IPS-20b (cell line): ENCODE data around the gene ULK4.

Source experiments
- H3K27ac ChIP-seq: one replicate; pipeline ENCODE4 v1.5.1; 2013; ENCODE audit warnings: low read length
- H3K27me3 ChIP-seq: 2 replicates; pipeline ENCODE4 v1.6.1; 2013; ENCODE audit warnings: mild to moderate bottlenecking, low read length, inconsistent platforms; ENCODE audit not compliant: insufficient read depth
- H3K36me3 ChIP-seq: 2 replicates; pipeline ENCODE4 v1.6.1; 2013; ENCODE audit warnings: low read depth, mild to moderate bottlenecking, inconsistent platforms, low read length, moderate library complexity; ENCODE audit not compliant: insufficient read depth
- H3K4me1 ChIP-seq: 2 replicates; pipeline ENCODE4 v1.6.1; 2013; ENCODE audit warnings: mild to moderate bottlenecking, control low read depth, inconsistent platforms, low read length, moderate library complexity; ENCODE audit not compliant: insufficient read depth
- H3K4me3 ChIP-seq: 2 replicates; pipeline ENCODE4 v1.5.1; 2013; ENCODE audit warnings: mild to moderate bottlenecking, low read length, inconsistent platforms
- H3K9ac ChIP-seq: 2 replicates; pipeline ENCODE4 v1.6.1; 2013; ENCODE audit warnings: low read depth, mild to moderate bottlenecking, inconsistent platforms, low read length, moderate library complexity
- H3K9me3 ChIP-seq: 2 replicates; pipeline ENCODE4 v1.6.1; 2013; ENCODE audit warnings: mild to moderate bottlenecking, low read depth, low read length, inconsistent platforms; ENCODE audit not compliant: insufficient read depth

ULK4 gene

DNA sequence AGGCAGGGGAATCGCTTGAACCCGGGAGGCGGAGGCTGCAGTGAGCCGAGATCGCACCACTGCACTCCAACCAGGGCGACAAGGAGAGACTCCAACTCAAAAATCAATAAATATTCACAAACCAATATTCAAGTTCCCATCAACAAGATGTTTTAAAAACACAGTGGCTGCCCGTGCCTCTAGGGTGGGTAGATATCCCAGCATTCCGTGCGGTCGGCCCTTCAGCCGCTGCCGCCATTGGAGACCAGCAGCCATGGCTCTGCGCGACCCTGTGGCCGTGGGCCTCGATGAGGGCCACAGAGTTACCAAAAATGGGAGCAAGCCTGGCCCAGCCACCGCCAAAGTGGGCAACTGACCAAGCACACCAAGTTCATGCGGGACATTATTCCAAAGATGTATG lies 6.7 kb downstream of the ULK4 start:
- Histone ChIP-seq H3K9ac (no peak overlapping the region), H3K4me3 (no peak overlapping the region), H3K27ac (no peak overlapping the region), H3K36me3 (0 out of 2 replicates have a peak, but pooled peaks cover 6% of the 10 kb centered on the region), H3K9me3 (no peaks in the 10 kb centered on the region), H3K4me1 (no peaks in the 10 kb centered on the region), H3K27me3 (no peaks in the 10 kb centered on the region)

DNA sequence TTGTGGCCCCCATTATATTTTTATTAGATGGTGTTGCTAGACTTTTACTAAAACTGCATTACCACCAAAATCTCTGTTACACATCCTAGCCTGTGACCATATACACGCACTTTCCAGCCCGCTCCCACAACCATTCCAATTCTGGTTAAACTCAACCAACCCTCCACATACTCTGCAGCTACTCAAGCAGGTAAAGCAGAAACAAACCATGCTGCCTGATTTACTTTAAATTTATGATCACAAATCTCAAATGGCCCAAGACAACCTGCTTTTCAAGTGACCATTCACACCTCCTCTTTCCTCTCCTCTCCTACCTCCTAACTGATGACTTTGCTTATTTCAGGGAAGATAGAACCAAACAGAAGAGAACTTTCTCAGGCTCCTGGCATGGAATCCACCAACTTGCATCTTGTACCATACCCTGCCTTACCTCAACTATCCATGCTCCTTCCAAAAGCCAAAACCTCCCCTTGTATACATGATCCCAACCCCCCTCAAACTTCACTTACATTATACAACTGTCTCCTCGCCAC lies 18.5 kb downstream of the ULK4 start:
- H3K9me3 ChIP-seq, result peaks cover 8% of the 10 kb centered on the region
- no peak overlapping the region for H3K27ac ChIP-seq
- no peaks in the 10 kb centered on the region for H3K27me3 ChIP-seq
- H3K9ac ChIP-seq, result no peak overlapping the region
- H3K36me3 ChIP-seq, result no peaks in the 10 kb centered on the region
- H3K4me1 ChIP-seq, result no peaks in the 10 kb centered on the region; the same call in 1 of the 2 replicates
- H3K4me3 ChIP-seq, result no peak overlapping the region

DNA sequence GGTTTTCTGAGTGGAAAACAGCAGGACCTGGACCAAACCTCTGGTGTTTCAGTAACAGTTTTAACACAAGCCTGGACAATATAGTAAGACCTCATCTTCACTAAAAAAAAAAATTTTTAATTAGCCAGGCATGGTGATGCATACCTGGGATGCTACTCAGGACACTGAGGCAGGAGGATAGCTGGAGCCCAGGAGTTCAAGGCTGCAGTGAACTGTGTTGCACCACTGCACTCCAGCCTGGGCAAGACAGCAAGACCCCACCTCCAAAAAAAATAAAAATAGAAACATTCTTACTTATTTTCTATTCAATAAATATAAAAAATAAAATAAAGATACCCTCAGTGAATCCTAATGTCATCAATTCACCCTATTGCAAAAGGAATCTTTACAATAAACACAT lies 21.5 kb downstream of the ULK4 start:
- H3K27ac ChIP-seq, result no peak overlapping the region
- no peaks in the 10 kb centered on the region for H3K27me3 ChIP-seq
- no peak overlapping the region for H3K9ac ChIP-seq
- no peaks in the 10 kb centered on the region for H3K36me3 ChIP-seq
- H3K4me3 ChIP-seq, result no peak overlapping the region
- H3K4me1 ChIP-seq, result no peaks in the 10 kb centered on the region; the same call in 1 of the 2 replicates
- peaks cover 8% of the 10 kb centered on the region for H3K9me3 ChIP-seq

- Histone ChIP-seq H3K27me3 (no peaks in the 10 kb centered on the region), H3K9ac (no peak overlapping the region), H3K4me3 (no peak overlapping the region), H3K4me1 (no peaks in the 10 kb centered on the region), H3K9me3 (peaks cover 8% of the 10 kb centered on the region), H3K36me3 (no peaks in the 10 kb centered on the region; the same call in 1 of the 2 replicates), H3K27ac (no peak overlapping the region)
These were observed 25.5 kb downstream of the ULK4 start for GRCh38 chr3:41936384-41936783.

DNA sequence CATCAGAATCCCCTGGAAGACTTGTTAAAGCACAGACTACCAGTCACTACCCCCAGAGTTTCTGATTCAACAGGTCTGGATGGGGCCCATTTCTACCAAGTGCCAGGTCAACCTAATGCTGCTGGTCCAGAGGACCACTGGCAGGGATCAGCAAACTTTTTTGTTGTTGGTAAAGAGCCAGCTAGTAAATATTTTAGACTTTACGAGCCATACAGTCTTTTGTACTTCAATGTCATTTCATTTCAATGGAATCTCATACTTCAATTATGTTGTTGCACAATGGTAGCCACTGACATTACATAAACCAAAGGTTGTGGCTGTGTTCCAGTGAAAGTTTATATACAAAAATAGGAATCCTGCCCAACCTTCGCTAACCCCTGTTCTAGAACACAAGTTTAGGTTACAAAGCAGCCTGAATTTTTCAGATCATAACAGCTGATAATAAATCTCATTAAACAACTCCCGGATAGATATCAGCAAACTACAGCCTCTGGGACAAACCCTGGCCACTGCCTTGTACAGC lies 28.7 kb downstream of the ULK4 start:
- Histone ChIP-seq H3K9ac (no peak overlapping the region), H3K9me3 (no peaks in the 10 kb centered on the region), H3K4me3 (no peak overlapping the region), H3K27me3 (no peaks in the 10 kb centered on the region), H3K36me3 (no peaks in the 10 kb centered on the region; the same call in 1 of the 2 replicates), H3K27ac (no peak overlapping the region), H3K4me1 (no peaks in the 10 kb centered on the region)

GRCh38 chr3:41932464-41932863 lies 29.4 kb downstream of the ULK4 start:
- no peaks in the 10 kb centered on the region; the same call in 1 of the 2 replicates for H3K36me3 ChIP-seq
- H3K9ac ChIP-seq, result no peak overlapping the region
- H3K4me3 ChIP-seq, result no peak overlapping the region
- H3K4me1 ChIP-seq, result no peaks in the 10 kb centered on the region
- H3K9me3 ChIP-seq, result no peaks in the 10 kb centered on the region
- H3K27me3 ChIP-seq, result no peaks in the 10 kb centered on the region
- H3K27ac ChIP-seq, result no peak overlapping the region

- H3K27me3 ChIP-seq, result no peaks in the 10 kb centered on the region
- H3K4me3 ChIP-seq, result no peak overlapping the region
These were observed 41.4 kb downstream of the ULK4 start for GRCh38 chr3:41920406-41920965.

DNA sequence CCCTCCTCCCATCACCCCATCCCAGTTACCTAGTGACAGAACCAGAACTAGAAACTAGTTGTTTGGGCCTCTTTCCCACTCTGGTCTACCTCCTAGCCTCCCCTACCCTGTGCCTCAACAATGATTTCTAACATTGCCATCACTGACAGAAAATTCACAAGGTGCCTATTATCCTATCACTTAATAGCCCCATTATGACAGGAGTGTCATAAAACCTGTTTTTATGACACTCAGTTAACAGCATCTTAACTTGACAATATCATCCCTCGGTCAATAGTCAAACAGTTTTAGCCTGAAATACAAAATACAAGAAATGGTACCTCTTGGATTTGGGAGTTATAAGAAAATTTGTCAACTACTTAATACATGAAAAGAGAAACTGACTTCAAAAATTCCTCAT lies 46.5 kb downstream of the ULK4 start:
- no peak overlapping the region for H3K27ac ChIP-seq
- H3K9me3 ChIP-seq, result no peaks in the 10 kb centered on the region
- no peaks in the 10 kb centered on the region for H3K4me1 ChIP-seq
- no peak overlapping the region for H3K4me3 ChIP-seq
- H3K9ac ChIP-seq, result no peak overlapping the region
- H3K27me3 ChIP-seq, result no peaks in the 10 kb centered on the region
- peaks cover 13% of the 10 kb centered on the region for H3K36me3 ChIP-seq

More at GRCh38 chr3:41920406-41920965, 41.4 kb downstream of the ULK4 start:
- Histone ChIP-seq H3K9ac (no peak overlapping the region), H3K9me3 (no peaks in the 10 kb centered on the region), H3K27ac (no peak overlapping the region), H3K36me3 (no peaks in the 10 kb centered on the region), H3K4me1 (no peaks in the 10 kb centered on the region)

DNA sequence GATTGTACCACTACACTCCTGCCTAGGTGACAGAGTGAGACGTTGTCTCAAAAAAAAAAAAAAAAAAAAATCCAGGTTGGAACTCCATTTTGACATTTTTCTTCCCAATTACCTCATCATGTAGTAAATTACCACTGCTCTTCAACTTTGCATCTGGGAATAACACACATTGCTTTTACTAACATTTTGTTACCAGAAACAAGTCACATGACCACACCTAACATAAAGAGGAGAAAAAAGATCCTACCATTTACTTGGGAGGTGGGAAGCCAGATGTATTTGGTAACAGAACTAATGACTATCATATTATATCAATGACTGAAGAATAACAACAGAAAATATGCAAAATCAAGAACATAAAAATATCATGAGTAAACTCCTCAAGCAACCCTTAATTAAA lies 49.6 kb downstream of the ULK4 start:
- Histone ChIP-seq H3K4me3 (no peak overlapping the region), H3K27me3 (no peaks in the 10 kb centered on the region), H3K27ac (no peak overlapping the region)

GRCh38 chr3:41907330-41908073 lies 54.4 kb downstream of the ULK4 start:
- Histone ChIP-seq H3K9ac (no peak overlapping the region), H3K27ac (no peak overlapping the region), H3K9me3 (no peaks in the 10 kb centered on the region), H3K4me1 (no peaks in the 10 kb centered on the region), H3K27me3 (no peaks in the 10 kb centered on the region), H3K4me3 (no peak overlapping the region), H3K36me3 (peaks cover 25% of the 10 kb centered on the region)

More for the DNA sequence above, 49.6 kb downstream of the ULK4 start:
- Histone ChIP-seq H3K4me1 (no peaks in the 10 kb centered on the region), H3K9ac (no peak overlapping the region), H3K36me3 (peaks cover 19% of the 10 kb centered on the region), H3K9me3 (no peaks in the 10 kb centered on the region)

DNA sequence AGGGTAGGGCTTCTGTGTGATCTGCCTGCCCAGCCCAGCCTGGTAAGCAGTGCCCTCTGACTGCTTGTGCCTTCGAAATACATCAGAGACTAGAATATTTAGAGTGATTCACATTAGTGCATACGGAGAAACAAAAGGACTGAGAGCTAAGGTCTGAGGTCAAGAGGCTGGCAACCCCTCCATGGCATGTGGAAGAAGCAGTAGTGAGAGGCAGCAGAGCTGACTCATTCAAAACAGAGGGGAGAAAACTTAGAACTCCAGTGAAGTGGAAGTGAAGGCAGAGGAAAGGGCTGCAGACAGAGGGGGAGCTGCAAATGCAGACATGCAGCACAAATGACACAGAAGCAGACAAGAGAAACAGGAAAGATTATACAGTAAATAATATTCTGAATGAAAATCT lies 61.6 kb downstream of the ULK4 start:
- no peaks in the 10 kb centered on the region for H3K27me3 ChIP-seq
- H3K27ac ChIP-seq, result no peak overlapping the region
- no peak overlapping the region for H3K9ac ChIP-seq
- H3K4me1 ChIP-seq, result no peaks in the 10 kb centered on the region
- no peak overlapping the region for H3K4me3 ChIP-seq
- 0 out of 2 replicates have a peak, but pooled peaks cover 6% of the 10 kb centered on the region for H3K36me3 ChIP-seq
- no peaks in the 10 kb centered on the region for H3K9me3 ChIP-seq

GRCh38 chr3:41898631-41899030 lies 63.3 kb downstream of the ULK4 start:
- no peak overlapping the region for H3K27ac ChIP-seq
- H3K4me3 ChIP-seq, result no peak overlapping the region
- H3K36me3 ChIP-seq, result 0 out of 2 replicates have a peak, but pooled peaks cover 10% of the 10 kb centered on the region
- no peaks in the 10 kb centered on the region for H3K27me3 ChIP-seq
- H3K9ac ChIP-seq, result no peak overlapping the region
- no peaks in the 10 kb centered on the region for H3K9me3 ChIP-seq
- H3K4me1 ChIP-seq, result no peaks in the 10 kb centered on the region
